Measurements from ENCODE around the gene TENM4.

Gene TENM4

GRCh38 chr11:79045018-79045799 is 395.6 kb downstream of the TENM4 start:
- no peak for TF ChIP-seq CTCF (IDR thresholded peaks at IDR 0.05)
- no peak for DNase-seq

GRCh38 chr11:79044201-79044600 is 396.6 kb downstream of the TENM4 start:
- no peaks in the 10 kb centered on the region for H3K36me3 ChIP-seq
- no peak overlapping the region for H3K4me3 ChIP-seq
- H3K4me1 ChIP-seq: peaks cover 0 to 7% (median 0%) of the 10 kb centered on the region in 4 donors
- TF ChIP-seq CTCF (IDR thresholded peaks at IDR 0.05): no peak
- H3K27me3 ChIP-seq: no peaks in the 10 kb centered on the region
- no peak overlapping the region for H3K27ac ChIP-seq
- intact Hi-C loops (cut with DNase I; ENCODE audit: low total_unique reads): no loop called here
- no peaks in the 10 kb centered on the region for H3K9me3 ChIP-seq
- no peak for DNase-seq

More at GRCh38 chr11:79045018-79045799, 395.6 kb downstream of the TENM4 start:
- Histone ChIP-seq H3K27me3 (no peaks in the 10 kb centered on the region), H3K4me1 (peaks cover 0 to 7% (median 0%) of the 10 kb centered on the region in 4 donors), H3K27ac (no peak overlapping the region), H3K36me3 (no peaks in the 10 kb centered on the region), H3K9me3 (no peaks in the 10 kb centered on the region), H3K4me3 (no peak overlapping the region)
- intact Hi-C loops (cut with DNase I; ENCODE audit: low total_unique reads): no loop called here

- Histone ChIP-seq H3K27me3 (no peaks in the 10 kb centered on the region), H3K27ac (no peak overlapping the region), H3K4me3 (no peak overlapping the region), H3K4me1 (peaks cover 0 to 7% (median 0%) of the 10 kb centered on the region in 4 donors), H3K36me3 (no peaks in the 10 kb centered on the region), H3K9me3 (no peaks in the 10 kb centered on the region)
- intact Hi-C loops (cut with DNase I; ENCODE audit: low total_unique reads): no loop called here
- TF ChIP-seq CTCF (IDR thresholded peaks at IDR 0.05): no peak
- no peak for DNase-seq
Measured at GRCh38 chr11:79043726-79044125, 397.1 kb downstream of the TENM4 start.

- Histone ChIP-seq H3K27me3 (no peaks in the 10 kb centered on the region), H3K27ac (no peak overlapping the region), H3K4me1 (peaks cover 0 to 7% (median 0%) of the 10 kb centered on the region in 4 donors), H3K4me3 (no peak overlapping the region), H3K36me3 (no peaks in the 10 kb centered on the region), H3K9me3 (no peaks in the 10 kb centered on the region)
- no peak for TF ChIP-seq CTCF (IDR thresholded peaks at IDR 0.05)
- DNase-seq: no peak
- intact Hi-C loops (cut with DNase I; ENCODE audit: low total_unique reads): no loop called here
Measured at GRCh38 chr11:79042824-79043223, 398.0 kb downstream of the TENM4 start.

- no peak for TF ChIP-seq CTCF (IDR thresholded peaks at IDR 0.05)
- Histone ChIP-seq H3K4me1 (peaks cover 0 to 7% (median 0%) of the 10 kb centered on the region in 4 donors), H3K4me3 (no peak overlapping the region), H3K27me3 (no peaks in the 10 kb centered on the region), H3K27ac (no peak overlapping the region), H3K36me3 (no peaks in the 10 kb centered on the region), H3K9me3 (no peaks in the 10 kb centered on the region)
- intact Hi-C loops (cut with DNase I; ENCODE audit: low total_unique reads): no loop called here
- DNase-seq: no peak
Measured at GRCh38 chr11:79040348-79040747, 400.5 kb downstream of the TENM4 start.
